ENCODE data around the gene ACTR1B.

- TF ChIP-seq EZH2phosphoT487 (IDR thresholded peaks at IDR 0.05; ENCODE audit: insufficient read depth, low read depth), result no peak
- no peak for TF ChIP-seq EZH2 (IDR thresholded peaks at IDR 0.05; ENCODE audit: insufficient read depth, poor library complexity, severe bottlenecking)
Observed at GRCh38 chr2:97669448-97669847, 5.6 kb upstream of the ACTR1B start, which contains the start of gene C2orf92.
